GM13977 (cell line): ENCODE measurements around the gene PLEKHN1.

ENCODE experiments used
- DNase-seq: peaks from one replicate; pipeline ENCODE4 v3.0.0; 2012; ENCODE audit warnings: low spot score
- CTCF ChIP-seq: IDR thresholded peaks from 2 replicates; pipeline ENCODE4 v1.5.1; 2012; ENCODE audit warnings: mild to moderate bottlenecking, control low read depth; ENCODE audit not compliant: insufficient read depth; ENCODE audit errors: extremely low read depth, missing control alignments
- in situ Hi-C: fragments of 300-500 bp; cut with MboI; formaldehyde crosslinking; loops from one replicate; pipeline ENCODE4 v1.12.0; 2022; ENCODE audit warnings: low sequenced_read_pairs, low pct_unique_long_range_greater_than_20kb, mixed read lengths, inconsistent platforms; ENCODE audit not compliant: unreplicated experiment

The PLEKHN1 gene

GRCh38 chr1:965526-966134 lies 652 bp upstream of the PLEKHN1 start:
- DNase-seq: no peak
- TF ChIP-seq CTCF: no peak
- in situ Hi-C loops: no loop called here

- DNase-seq: peak; percentile 91
- in situ Hi-C loops: no loop called here
- no peak for TF ChIP-seq CTCF
Observed at GRCh38 chr1:966704-967300, 520 bp downstream of the PLEKHN1 start.

- in situ Hi-C loops: no loop called here
- TF ChIP-seq CTCF: no peak
- DNase-seq: no peak
Observed at GRCh38 chr1:967466-968343, 1.4 kb downstream of the PLEKHN1 start.

- in situ Hi-C loops: no loop called here
- no peak for TF ChIP-seq CTCF
- DNase-seq: no peak
Observed at GRCh38 chr1:969260-969855, 3.1 kb downstream of the PLEKHN1 start.

GRCh38 chr1:970242-970972 lies 4.1 kb downstream of the PLEKHN1 start:
- TF ChIP-seq CTCF: no peak
- in situ Hi-C loops: loop anchor here (10.0 kb wide), 1 partner anchor 76 kb away; no protein-coding TSS in a partner anchor
- no peak for DNase-seq
